ENCODE measurements around the gene SLC49A4.

DNA sequence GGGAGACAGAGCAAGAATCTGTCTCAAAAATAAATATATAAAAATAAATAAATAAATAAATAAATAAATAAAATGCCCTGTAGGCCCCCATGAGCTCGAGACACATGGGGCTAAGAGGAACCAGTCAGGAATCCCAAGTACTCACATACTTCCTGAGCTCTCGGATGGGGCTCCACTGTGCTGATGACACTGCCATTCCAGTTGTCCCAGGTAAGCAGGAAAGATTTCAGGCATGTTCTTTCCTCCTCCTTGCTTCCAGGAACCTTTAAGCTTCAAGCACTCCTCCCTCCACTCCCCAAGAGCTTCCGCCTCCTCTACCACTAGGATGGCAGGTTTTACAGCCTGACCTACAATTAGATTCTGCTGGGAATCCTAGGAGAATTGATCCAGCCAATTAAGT, 113.4 kb downstream of the SLC49A4 start:
- TF ChIP-seq EHMT2 (IDR thresholded peaks at IDR 0.05; ENCODE audit: low read depth), result no peak
- no peak for TF ChIP-seq HOXB13 (CRISPR knock-in tag; IDR thresholded peaks at IDR 0.05; ENCODE audit: low read depth)
- TF ChIP-seq ZC3H11A (IDR thresholded peaks at IDR 0.05), result no peak
- no peak for TF ChIP-seq POLR2A (IDR thresholded peaks at IDR 0.05; ENCODE audit: low read length)
- TF ChIP-seq CBX2 (IDR thresholded peaks at IDR 0.05; ENCODE audit: borderline replicate concordance, low read depth), result no peak
- TF ChIP-seq, protein P1, sequence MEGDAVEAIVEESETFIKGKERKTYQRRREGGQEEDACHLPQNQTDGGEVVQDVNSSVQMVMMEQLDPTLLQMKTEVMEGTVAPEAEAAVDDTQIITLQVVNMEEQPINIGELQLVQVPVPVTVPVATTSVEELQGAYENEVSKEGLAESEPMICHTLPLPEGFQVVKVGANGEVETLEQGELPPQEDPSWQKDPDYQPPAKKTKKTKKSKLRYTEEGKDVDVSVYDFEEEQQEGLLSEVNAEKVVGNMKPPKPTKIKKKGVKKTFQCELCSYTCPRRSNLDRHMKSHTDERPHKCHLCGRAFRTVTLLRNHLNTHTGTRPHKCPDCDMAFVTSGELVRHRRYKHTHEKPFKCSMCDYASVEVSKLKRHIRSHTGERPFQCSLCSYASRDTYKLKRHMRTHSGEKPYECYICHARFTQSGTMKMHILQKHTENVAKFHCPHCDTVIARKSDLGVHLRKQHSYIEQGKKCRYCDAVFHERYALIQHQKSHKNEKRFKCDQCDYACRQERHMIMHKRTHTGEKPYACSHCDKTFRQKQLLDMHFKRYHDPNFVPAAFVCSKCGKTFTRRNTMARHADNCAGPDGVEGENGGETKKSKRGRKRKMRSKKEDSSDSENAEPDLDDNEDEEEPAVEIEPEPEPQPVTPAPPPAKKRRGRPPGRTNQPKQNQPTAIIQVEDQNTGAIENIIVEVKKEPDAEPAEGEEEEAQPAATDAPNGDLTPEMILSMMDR (IDR thresholded peaks at IDR 0.05), result no peak
- TF ChIP-seq, protein P2, sequence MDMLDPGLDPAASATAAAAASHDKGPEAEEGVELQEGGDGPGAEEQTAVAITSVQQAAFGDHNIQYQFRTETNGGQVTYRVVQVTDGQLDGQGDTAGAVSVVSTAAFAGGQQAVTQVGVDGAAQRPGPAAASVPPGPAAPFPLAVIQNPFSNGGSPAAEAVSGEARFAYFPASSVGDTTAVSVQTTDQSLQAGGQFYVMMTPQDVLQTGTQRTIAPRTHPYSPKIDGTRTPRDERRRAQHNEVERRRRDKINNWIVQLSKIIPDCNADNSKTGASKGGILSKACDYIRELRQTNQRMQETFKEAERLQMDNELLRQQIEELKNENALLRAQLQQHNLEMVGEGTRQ (IDR thresholded peaks at IDR 0.05), result no peak
- no peak for TF ChIP-seq TP53 (CRISPR knock-in tag; IDR thresholded peaks at IDR 0.05)
- no peak for TF ChIP-seq JUNB (IDR thresholded peaks at IDR 0.05)
- no peak for TF ChIP-seq SREBF2 (IDR thresholded peaks at IDR 0.05)
- no peak for TF ChIP-seq PHF8 (IDR thresholded peaks at IDR 0.05; ENCODE audit: borderline replicate concordance, low read depth)
- TF ChIP-seq CBX8 (IDR thresholded peaks at IDR 0.05), result no peak
- no peak for TF ChIP-seq CHD2 (IDR thresholded peaks at IDR 0.05; ENCODE audit: low read length, partially characterized antibody)
- TF ChIP-seq, protein P3, sequence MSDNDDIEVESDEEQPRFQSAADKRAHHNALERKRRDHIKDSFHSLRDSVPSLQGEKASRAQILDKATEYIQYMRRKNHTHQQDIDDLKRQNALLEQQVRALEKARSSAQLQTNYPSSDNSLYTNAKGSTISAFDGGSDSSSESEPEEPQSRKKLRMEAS (IDR thresholded peaks at IDR 0.05), result no peak

All from A549 (cell line).